HG02840 (cell line): ENCODE measurements around the gene FHOD3.
"Not testable (repeated sequence)": the region's sequence is repeated elsewhere in the genome, so short reads cannot be mapped to it uniquely, and the experiment has no call there.

Experiments used
- ATAC-seq: cut with Tn5 transposase; IDR thresholded peaks from one replicate; pipeline ENCODE4 v1.9.1; 2021; ENCODE audit warnings: mild to moderate bottlenecking, moderate library complexity, moderate number of reproducible peaks; ENCODE audit not compliant: unreplicated experiment, low FRiP score

FHOD3 gene

GRCh38 chr18:36798738-36799473 is 501.4 kb downstream of the FHOD3 start:
- ATAC-seq, result no peak

- ATAC-seq, result no peak
These were observed 507.6 kb downstream of the FHOD3 start for GRCh38 chr18:36805105-36805504.

- no peak for ATAC-seq
These were observed 511.2 kb downstream of the FHOD3 start for GRCh38 chr18:36808681-36809080.

- ATAC-seq, result peak; percentile 95
These were observed 512.3 kb downstream of the FHOD3 start for GRCh38 chr18:36809590-36810381.

GRCh38 chr18:36811430-36811829 is 513.9 kb downstream of the FHOD3 start:
- no peak for ATAC-seq

- no peak for ATAC-seq
These were observed 514.4 kb downstream of the FHOD3 start for GRCh38 chr18:36811955-36812354.

GRCh38 chr18:36812678-36813077 is 515.2 kb downstream of the FHOD3 start:
- no peak for ATAC-seq

GRCh38 chr18:36813101-36813775 is 515.7 kb downstream of the FHOD3 start:
- no peak for ATAC-seq

- ATAC-seq, result no peak
These were observed 516.3 kb downstream of the FHOD3 start for GRCh38 chr18:36813824-36814223.

- ATAC-seq, result no peak
These were observed 517.5 kb downstream of the FHOD3 start for GRCh38 chr18:36814994-36815393.

GRCh38 chr18:36816096-36816495 is 518.6 kb downstream of the FHOD3 start:
- not testable (repeated sequence) for ATAC-seq

GRCh38 chr18:36817039-36817438 is 519.5 kb downstream of the FHOD3 start:
- ATAC-seq, result no peak

- no peak for ATAC-seq
These were observed 521.1 kb downstream of the FHOD3 start for GRCh38 chr18:36818652-36819051.

- no peak for ATAC-seq
These were observed 522.1 kb downstream of the FHOD3 start for GRCh38 chr18:36819621-36820020.

GRCh38 chr18:36821681-36822080 is 524.2 kb downstream of the FHOD3 start:
- ATAC-seq, result no peak

- ATAC-seq, result no peak
These were observed 528.0 kb downstream of the FHOD3 start for GRCh38 chr18:36825526-36825925.

GRCh38 chr18:36826556-36826955 is 529.0 kb downstream of the FHOD3 start:
- ATAC-seq, result no peak

- ATAC-seq, result no peak
These were observed 530.7 kb downstream of the FHOD3 start for GRCh38 chr18:36828157-36828629.

GRCh38 chr18:36828630-36829361 is 531.3 kb downstream of the FHOD3 start, which contains the start of the genes KIAA1328 and TPGS2:
KIAA1328 (plus strand) TSS chr18:36829127; CDS start chr18:36829139, 12 bp downstream.
TPGS2 (minus strand) TSS chr18:36829002; CDS start chr18:36828767, 235 bp downstream.
- peak; percentile 95 for ATAC-seq
